ENCODE data around the gene MSRB1.
A peak's percentile ranks its signal among the peaks of the same experiment; 100 is the strongest.

The MSRB1 gene

DNA sequence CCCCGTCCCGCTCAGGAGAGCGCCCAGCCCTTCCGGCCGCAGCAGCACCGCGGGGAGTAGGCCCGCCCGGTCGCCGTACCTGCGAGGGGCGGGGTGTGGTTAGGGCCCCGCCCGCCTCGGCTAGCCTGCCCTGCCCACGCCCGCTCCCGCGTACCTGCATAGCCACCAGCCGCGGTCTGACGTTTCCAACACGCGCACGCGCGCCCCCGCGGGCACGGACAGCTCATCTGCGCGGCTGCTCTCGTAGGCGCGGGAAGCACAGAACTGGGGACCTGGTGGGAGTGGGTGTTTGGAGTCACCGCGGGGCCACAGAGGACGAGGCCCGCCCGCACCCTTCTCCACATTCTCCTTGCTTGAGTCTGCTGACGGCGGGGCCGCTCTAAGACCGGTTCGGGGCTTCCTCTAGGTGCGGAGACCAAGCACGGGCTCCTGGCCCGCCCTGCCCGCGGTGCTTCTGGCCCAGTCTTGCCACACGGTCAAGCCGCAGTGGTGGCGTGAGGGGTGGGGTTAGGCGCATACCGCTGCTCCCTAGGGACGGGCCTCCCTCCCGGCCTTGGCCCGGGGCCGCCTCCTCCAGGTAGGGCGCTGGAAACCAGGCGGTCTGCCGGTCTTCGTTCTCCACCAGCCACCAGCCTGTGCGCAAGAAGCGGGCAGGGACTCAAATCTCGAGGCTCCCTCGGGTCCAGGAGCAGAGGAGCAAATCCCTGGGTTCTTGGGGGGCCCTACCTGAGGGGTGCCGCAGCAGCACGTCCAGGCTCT, 36.5 kb upstream of the MSRB1 start:
- DNase-seq, result no peak

DNA sequence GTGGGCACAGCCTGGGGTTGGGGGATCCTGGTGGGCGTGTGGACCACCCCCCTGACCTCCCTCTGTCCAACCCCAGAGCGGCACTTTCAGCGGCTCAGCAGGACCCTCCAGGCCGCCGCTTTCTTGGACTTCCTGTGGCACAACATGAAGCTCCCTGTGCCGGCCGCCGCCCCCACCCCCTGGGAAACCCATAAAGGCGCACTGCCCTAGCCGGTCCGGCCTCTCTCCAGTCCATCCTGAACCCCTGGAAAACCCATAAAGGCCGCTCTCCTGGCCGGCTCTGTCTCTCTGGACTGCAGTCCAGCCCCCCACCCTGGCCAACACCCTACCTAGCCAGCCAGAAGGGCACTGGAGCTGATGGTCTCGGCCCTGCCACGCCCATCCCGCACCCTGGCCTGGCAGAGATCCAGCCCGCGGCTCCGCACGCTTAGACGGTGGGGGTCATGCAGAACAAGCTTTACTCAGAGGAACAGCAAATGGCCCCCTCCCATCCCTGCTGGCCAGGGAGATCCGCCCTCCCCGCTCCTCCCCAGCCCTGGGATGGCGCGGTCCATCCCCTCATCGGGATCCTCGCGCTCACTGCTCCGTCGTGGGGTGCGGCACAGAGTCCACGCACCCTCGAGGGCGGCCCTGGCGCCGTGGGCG, 35.6 kb upstream of the MSRB1 start:
- DNase-seq, result no peak

DNA sequence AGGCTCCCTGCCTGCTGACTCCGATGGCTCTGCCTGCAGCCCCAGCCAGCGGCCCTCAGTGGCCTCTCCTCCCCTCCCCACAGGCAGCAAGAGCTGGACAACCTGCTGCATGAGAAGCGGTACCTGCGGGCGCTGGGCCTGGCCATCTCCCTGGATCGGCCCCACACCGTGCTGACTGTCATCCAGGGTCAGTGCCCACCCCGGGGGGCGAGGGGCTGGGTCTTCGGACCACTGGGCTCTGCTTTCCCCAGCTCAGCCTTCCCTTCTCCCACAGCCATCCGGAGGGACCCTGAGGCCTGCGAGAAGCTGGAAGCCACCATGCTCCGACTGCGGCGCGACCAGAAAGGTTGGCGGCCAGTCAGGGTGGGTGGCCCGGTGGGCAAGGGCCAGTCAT, 34.9 kb upstream of the MSRB1 start:
- DNase-seq, result no peak

DNA sequence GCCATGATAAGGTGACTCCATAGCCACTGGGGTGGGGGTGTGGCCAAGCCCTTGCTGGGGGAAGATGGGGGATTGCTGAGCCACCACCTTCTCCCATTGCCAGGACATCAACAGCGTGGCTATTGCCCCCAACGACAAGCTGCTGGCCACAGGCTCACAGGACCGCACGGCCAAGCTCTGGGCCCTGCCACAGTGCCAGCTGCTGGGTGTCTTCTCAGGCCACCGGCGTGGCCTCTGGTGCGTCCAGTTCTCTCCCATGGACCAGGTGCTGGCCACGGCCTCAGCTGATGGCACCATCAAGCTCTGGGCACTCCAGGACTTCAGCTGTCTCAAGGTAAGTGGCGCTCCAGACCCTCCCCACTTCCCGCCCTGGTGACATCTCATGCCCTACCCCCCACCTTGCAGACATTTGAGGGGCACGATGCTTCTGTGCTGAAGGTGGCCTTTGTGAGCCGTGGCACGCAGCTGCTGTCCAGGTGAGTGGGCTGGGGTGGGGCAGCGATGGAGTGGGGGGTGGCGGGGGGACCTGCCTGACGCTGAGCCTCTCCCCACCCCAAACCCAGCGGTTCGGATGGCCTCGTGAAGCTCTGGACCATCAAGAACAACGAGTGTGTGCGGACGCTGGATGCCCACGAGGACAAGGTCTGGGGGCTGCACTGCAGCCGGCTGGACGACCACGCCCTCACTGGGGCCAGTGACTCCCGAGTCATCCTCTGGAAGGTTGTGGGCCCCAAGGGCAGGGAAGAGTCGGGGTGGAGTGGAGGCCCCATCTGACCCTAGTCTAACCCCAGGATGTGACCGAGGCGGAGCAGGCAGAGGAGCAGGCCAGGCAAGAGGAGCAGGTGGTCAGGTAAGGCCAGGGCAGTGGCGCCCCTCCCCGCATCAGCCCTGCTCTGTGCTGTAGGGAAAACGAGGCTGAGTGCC, 34.2 kb upstream of the MSRB1 start:
- DNase-seq, result no peak

DNA sequence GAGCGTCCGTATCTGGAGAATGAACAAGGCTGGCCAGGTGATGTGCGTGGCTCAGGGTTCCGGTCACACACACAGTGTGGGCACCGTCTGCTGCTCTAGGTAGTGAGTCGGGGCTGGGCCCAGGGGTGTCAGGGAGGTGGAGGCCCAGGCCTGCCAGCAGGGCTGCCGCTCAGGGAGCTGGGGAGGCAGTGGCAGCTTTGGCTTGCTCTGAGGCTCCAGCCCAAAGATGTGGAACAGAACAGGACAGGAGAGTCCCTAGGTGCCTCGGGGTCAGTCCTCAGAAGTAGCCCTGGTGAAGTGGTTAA, 33.2 kb upstream of the MSRB1 start:
- DNase-seq, result no peak

DNA sequence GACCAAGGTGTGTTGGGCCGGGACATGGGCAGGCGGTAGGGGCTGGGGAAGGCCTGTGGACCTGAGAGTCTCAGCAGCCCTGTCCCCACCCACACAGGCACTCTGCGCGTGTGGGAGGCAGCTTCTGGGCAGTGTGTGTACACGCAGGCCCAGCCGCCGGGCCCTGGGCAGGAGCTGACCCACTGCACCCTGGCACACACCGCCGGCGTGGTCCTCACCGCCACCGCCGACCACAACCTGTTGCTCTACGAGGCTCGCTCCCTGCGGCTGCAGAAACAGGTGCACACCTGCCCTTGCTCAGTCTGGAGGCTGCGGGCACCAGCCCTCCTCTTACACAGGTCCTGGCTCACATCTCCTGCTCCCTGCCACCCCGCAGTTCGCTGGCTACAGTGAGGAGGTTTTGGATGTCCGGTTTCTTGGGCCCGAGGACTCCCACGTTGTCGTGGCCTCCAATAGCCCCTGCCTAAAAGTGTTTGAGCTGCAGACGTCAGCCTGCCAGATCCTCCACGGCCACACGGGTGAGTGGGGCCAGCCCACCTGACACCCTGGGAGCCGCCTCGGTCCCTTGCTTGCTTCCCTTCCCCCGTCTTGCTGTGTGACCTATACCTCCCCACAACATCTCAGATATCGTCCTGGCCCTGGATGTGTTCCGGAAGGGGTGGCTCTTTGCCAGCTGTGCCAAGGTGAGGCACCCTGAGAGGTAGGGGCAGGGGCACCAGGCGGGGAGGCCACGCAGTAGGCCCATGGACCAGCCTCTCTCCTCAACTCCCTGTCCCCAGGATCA, 32.6 kb upstream of the MSRB1 start:
- DNase-seq, result no peak

DNA sequence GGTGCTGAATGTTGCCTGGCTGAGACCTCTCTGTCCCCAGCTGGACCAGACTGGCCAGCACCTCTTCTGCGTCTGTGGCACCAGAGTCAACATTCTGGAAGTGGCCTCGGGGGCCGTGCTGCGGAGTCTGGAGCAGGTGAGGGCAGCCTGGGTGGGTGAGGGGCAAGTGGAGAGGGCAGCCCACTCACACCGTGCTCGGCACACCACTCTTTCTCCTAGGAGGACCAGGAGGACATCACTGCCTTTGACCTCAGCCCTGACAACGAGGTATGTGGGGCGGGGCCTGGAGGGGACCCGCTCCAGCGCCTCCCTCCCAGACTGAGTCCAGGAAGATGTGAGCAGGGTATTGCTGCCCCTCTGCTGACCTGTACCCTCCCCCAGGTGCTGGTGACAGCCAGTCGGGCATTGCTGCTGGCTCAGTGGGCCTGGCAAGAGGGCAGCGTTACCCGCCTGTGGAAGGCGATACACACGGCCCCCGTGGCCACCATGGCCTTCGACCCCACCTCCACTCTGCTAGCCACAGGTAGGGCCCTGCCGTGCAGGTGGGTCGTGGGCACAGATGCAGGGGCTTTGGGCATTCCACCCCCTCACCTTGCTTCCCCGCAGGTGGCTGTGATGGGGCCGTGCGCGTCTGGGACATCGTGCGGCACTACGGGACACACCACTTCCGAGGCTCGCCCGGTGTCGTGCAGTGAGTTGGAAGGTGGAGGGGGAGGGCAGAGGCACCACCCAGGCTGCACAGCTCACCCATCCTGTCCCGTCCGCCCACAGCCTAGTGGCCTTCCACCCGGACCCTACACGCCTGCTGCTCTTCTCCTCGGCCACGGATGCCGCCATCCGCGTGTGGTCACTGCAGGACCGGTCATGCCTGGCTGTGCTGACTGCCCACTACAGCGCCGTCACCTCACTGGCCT, 31.4 kb upstream of the MSRB1 start:
- DNase-seq, result no peak

DNA sequence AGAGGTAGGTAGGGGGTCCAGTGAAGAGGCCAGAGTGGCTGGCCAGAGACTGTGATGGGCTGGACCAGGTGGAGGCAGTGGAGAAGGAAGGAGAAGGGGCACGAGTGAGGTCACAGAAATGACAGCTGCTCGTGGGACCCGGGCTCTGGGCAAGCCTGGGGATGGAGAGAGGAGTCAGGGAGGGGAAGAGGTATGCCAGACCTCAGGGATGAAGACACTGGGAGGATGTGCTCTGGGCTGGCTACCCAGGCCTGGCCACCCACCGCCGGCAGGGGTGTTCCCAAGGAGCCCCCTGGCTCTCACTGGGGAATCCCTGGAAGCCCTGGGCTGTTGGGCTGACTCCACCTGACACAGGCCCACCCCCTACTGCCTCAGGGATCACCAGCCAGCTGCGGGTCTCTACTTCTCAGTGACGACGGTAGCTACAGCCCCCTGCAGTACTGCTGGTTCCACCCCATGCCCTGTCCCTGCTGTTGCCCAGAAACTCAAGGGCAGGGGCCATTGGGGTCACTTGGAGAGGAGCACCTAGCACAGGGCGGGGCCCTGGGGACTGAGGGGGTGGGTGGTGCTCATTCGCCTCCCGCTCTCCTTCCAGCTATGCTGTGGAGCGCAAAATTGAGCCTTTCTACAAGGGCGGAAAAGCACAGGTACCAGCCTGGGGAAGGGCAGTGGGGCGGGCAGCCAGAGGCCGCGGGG, 30.6 kb upstream of the MSRB1 start:
- no peak for DNase-seq

DNA sequence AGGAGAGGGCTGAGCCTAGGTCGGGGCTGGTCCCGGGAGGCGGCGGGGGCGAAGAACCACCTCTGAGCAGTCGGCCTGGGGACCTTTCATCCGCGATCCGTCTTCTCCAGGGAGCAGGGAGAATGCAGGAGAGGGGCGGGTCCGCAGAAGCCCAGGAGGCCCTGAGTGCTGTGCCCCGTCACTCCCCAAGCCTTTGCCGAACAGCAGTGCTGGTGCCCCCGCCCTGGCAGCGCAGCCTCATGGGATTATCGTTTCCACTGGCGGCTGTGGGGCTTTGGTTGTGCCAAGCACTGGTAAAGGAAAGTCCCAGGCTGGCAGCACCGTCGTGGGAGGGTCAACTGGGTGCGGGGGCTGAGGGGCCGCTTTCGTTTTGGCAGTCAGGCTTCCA, 29.5 kb upstream of the MSRB1 start:
- DNase-seq, result no peak

DNA sequence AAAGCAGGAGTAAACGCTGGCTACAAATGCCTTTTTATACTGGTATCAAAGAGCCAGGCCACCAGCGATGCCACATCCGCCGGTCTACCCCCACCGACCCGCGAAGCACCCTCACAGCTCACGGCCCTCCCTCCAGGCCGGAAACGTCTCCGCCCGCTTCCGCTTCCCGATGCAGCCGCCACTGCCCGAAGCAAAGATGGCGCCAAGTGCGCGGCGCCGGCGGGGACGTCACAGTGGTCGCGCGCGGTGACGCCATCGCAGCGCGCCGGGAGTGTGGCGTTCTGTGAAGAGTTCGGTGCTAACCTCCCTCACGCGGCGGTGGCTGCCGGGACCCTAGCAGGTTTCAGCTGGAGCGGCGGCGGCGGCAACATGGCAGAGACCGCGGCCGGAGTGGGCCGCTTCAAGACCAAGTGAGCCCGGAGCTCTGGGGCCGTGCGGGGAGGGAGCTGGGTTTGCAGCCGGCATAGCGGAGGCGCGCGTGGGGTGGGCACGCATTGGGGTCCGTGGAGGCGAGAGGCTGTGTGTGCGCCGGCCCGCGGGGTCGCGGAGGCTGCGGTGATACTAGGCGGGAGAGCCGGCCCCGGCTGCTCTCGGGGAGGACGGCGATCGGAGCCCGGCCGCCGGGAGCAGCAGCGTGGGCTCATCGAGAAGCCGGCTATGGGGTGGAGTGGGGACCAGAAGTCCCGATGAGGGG, 28.9 kb upstream of the MSRB1 start, which contains the start of gene TBL3:
Gene TBL3 (plus strand): TSS at position 258 of the 694 bp plus-strand sequence. CDS start 112 bp downstream, at position 370.
- peak; percentile 63 to 97 (median 89) for DNase-seq

DNA sequence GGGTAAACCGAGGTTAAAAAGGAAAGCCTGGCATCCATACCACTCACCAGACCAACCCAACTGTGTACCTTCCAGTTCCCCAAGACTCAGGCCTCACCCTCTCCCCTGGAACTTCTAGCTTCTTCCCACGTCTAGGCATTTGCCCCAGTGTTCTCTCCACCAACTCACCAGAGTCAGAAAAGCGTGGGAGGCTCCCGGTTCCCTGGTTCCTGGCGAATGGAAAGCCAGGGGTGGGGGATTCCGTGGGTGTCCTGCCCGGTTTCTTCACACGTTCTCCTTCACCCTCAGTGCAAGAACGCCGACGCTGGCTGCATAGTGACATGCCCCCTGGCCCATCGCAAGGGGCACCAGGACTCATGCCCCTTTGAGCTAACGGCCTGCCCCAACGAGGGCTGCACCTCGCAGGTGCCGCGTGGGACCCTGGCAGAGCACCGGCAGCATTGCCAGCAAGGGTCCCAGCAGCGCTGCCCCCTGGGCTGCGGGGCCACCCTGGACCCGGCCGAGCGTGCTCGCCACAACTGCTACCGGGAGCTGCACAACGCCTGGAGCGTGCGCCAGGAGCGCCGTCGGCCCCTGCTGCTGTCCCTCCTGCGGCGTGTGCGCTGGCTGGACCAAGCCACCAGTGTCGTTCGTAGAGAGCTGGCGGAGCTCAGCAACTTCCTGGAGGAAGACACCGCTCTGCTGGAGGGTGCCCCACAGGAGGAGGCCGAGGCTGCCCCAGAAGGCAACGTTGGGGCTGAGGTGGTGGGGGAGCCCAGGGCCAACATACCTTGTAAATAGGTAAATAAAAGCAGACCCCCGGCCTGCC, 25.4 kb upstream of the MSRB1 start:
- DNase-seq, result no peak

DNA sequence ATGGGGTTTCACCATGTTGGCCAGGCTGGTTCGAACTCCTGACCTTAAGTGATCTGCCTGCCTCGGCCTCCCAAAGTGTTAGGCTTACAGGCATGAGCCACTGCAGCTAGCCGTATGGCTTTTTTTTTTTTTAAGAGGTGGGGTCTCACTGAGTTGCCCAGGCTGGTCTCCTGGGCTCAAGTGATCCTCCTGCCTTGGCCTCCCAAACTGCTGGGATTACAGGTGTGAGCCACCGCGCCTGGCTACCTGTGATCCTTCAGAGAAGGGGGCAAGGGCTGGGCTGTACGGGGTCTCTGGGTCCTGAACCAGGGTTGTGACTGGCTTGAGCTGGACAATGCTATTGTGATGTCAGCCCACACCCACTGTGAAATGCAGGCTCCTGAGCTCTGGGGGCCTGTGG, 23.5 kb upstream of the MSRB1 start, which contains the start of gene RNF151:
Gene RNF151 (plus strand): TSS at position 397 of the 400 bp plus-strand sequence. CDS start 26 bp downstream, outside the sequence.
- no peak for DNase-seq

DNA sequence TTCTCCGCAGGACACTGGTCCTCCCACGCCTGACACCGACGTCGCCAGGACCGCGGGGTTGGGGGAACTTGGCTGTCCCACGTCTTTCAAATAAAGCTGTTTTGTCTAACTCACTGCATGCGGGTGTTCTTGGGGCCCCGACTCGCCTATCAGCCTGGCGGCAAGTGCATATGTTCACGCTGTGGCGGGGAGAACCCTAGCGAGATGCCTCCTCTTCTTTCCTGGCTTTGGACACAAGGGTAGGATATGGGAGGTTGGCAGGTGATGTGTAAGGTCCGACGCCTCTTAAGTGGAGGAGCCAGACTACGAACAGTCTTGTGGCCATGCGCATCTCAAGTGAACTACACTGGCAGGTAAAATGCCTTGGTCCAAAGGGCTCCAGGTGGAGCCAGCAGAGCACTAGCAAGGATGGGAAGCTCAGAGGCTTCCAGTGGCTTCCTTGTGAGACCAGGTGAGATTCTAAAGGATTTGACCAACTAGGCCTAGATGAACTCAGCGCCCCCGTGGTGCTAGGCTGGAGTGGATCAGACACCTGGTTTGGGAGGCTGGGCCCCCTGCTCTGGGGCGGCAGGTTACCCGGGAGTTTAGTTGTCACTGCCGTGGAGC, 22.5 kb upstream of the MSRB1 start:
- no peak for DNase-seq

DNA sequence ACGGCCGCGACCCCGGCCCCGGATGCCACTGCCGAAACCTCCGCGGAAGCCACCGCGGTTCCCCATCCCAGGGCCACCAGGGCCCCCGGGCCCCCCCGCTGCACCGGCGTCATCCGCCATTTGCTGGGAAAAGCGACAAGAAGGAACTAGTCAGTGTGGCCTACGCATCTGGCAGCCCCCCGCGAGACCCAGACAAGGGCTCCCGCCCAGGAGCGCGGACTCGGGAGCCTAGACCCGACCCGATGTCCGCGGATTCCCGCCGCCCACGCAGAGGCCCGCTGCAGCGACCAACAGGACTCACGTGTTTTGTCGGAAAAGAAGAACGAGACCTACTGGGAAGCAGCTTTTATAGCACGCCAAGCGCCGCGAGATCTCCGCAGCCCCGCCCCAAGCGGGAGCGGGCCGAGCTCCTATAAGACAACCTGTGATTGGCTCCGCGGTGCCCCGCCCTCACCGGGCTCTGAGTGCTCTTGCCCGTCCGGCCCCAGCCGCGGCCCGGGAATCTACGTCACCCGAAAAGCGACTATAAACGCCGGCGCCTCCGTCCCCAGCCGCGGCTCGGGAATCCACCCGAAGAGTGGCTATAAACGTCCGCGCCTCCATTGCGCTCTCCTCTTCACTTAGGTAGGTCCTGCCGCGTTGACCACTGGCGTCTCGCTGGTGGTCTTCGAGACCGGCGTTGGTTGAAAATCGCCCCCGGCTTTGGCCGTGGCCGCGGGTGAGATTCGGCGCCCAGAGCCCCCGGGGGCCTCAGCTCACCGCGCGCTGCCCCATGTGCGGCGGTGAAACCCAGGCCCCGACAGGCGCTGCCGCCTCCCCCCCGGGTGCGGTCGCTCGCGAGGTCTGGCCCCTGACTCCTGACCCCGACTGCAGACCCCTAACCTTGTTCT, 21.8 kb upstream of the MSRB1 start, which contains the start of gene RPS2:
Gene RPS2 (minus strand): TSS at position 321 of the 890 bp plus-strand sequence. CDS start 201 bp downstream, at position 120.
- DNase-seq, result peak; percentile 71 to 100 (median 96)

DNA sequence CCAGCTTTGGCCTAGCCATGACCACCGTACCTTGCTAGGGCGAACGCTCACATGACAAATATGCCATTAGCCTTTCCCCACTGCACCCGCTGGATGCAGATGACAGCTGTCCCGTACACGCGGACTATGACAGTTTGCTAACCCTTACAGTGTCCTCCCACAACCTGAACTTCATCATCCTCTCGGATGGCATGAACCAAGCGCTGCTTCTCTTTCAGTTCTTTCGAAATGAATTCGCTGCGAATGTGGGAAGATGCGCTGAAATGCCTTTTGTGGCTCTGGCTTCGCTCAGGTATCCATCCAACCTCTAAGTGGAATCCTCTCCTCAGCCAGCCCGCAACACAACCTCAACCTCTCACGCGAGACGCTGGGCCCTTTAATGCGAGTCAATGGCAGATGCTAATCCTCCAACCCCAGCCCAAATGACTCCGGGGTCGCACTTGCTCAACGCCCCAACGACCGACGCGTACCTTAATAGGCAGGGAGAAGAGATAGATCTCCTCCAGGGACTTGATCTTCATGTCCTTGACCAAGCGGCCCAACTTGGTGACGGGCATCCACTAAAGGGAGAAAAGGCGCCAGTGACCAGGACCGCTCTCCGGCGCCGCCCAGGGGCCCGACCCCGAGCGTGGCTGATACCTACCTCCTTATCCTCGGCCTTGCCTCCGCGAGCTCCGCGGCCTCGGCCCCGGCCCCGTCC, 21.0 kb upstream of the MSRB1 start:
- DNase-seq, result peak in 11 of 51 donors; percentile 46 to 74 (median 55)

All from hypothalamus (tissue), 51 donors.